HepG2 (cell line): Measurements from ENCODE around the gene C2CD3. TPM values are rescaled to one million over a fixed set of nuclear protein-coding genes. Genes with fewer than 3 reads are reported as not detected.

Experiments
- ARHGAP35 ChIP-seq: sonication (generic); formaldehyde crosslinking; IDR thresholded peaks from 2 replicates; pipeline ENCODE4 v1.9.0; 2022; ENCODE audit warnings: mild to moderate bottlenecking, inconsistent platforms, moderate library complexity, missing genetic modification reagents, borderline replicate concordance
- BORCS8-MEF2B ChIP-seq: sonication (generic); formaldehyde crosslinking; IDR thresholded peaks from 2 replicates; pipeline ENCODE4 v1.8.0; 2022; ENCODE audit warnings: mild to moderate bottlenecking, missing genetic modification reagents
- ERF ChIP-seq: IDR thresholded peaks from 2 replicates; pipeline ENCODE4 v1.6.1; 2018; ENCODE audit warnings: missing biosample characterization, missing genetic modification reagents
- HMGA1 ChIP-seq: sonication (generic); formaldehyde crosslinking; conservative IDR thresholded peaks from 2 replicates; pipeline ENCODE4 v1.4.0; 2020; ENCODE audit warnings: missing genetic modification reagents
- KAT7 ChIP-seq: IDR thresholded peaks from 2 replicates; pipeline ENCODE4 v1.6.1; 2018; ENCODE audit warnings: borderline replicate concordance, missing compliant biosample characterization
- KMT2A ChIP-seq: sonication (generic); formaldehyde crosslinking; IDR thresholded peaks from 2 replicates; pipeline ENCODE4 v1.4.0; 2020; ENCODE audit warnings: missing genetic modification reagents
- MYNN ChIP-seq: sonication (generic); formaldehyde crosslinking; IDR thresholded peaks from 2 replicates; pipeline ENCODE4 v1.4.0; 2020; ENCODE audit warnings: mild to moderate bottlenecking, low read depth, missing genetic modification reagents
- ONECUT2 ChIP-seq: sonication (generic); formaldehyde crosslinking; IDR thresholded peaks from 2 replicates; pipeline ENCODE4 v1.4.0; 2020; ENCODE audit warnings: missing genetic modification reagents
- PCBP2 ChIP-seq: fragments of 200-400 bp; formaldehyde crosslinking; optimal IDR thresholded peaks from 2 replicates; pipeline ENCODE3; 2018; ENCODE audit warnings: low read length, low read depth; ENCODE audit not compliant: poor library complexity, severe bottlenecking
- PHB2 ChIP-seq: fragments of 450-650 bp; IDR thresholded peaks from 2 replicates; pipeline ENCODE4 v1.6.1; 2018; ENCODE audit not compliant: partially characterized antibody
- PRDM10 ChIP-seq: sonication (generic); formaldehyde crosslinking; IDR thresholded peaks from 2 replicates; pipeline ENCODE4 v1.4.0; 2020; ENCODE audit warnings: low read depth, missing genetic modification reagents
- RFXAP ChIP-seq: sonication (generic); formaldehyde crosslinking; IDR thresholded peaks from 2 replicates; pipeline ENCODE4 v1.4.0; 2020; ENCODE audit warnings: missing genetic modification reagents, borderline replicate concordance
- SALL1 ChIP-seq: sonication (generic); formaldehyde crosslinking; IDR thresholded peaks from 2 replicates; pipeline ENCODE4 v1.8.0; 2022; ENCODE audit warnings: mild to moderate bottlenecking, missing genetic modification reagents
- SOX6 ChIP-seq, 2 experiments: fragments of 450-650 bp in 1 of 2; sonication (generic) in 1 of 2; formaldehyde crosslinking in 1 of 2; IDR thresholded peaks; 2 replicates each; pipeline versions ENCODE4 v1.4.0 to v1.6.1; 2017 to 2020; ENCODE audit warnings: antibody characterized with exemption in 1 of 2, mild to moderate bottlenecking in 1 of 2, missing genetic modification reagents in 1 of 2
- ZNF121 ChIP-seq: sonication (generic); formaldehyde crosslinking; IDR thresholded peaks from 2 replicates; pipeline ENCODE4 v1.5.0; 2020; ENCODE audit warnings: mild to moderate bottlenecking, missing genetic modification reagents
- ZNF335 ChIP-seq: sonication (generic); formaldehyde crosslinking; IDR thresholded peaks from 2 replicates; pipeline ENCODE4 v1.4.0; 2020; ENCODE audit warnings: missing genetic modification reagents
- ZNF530 ChIP-seq: sonication (generic); formaldehyde crosslinking; IDR thresholded peaks from 2 replicates; pipeline ENCODE4 v1.5.0; 2020; ENCODE audit warnings: low read depth, mild to moderate bottlenecking, missing genetic modification reagents
- ZNF605 ChIP-seq: sonication (generic); formaldehyde crosslinking; IDR thresholded peaks from 2 replicates; pipeline ENCODE4 v1.8.0; 2022; ENCODE audit warnings: mild to moderate bottlenecking, missing genetic modification reagents
- ZNF737 ChIP-seq: sonication (generic); formaldehyde crosslinking; IDR thresholded peaks from 2 replicates; pipeline ENCODE4 v1.5.0; 2020; ENCODE audit warnings: missing genetic modification reagents, mild to moderate bottlenecking, borderline replicate concordance
- polyA plus RNA-seq, 8 experiments: library from polyadenylated mRNA; depleted of rRNA in 3 of 8; stranded (reverse) in 7 of 8; unstranded in 1 of 8; fragments of >200 nt; fragmentation: Illumina TruSeq in 4 of 8; extraction: Trizol in 4 of 8; gene quantifications; 2 replicates each; pipeline versions ENCODE4 v1.2.1 to v1.2.3, GENCODE V29; 2011 to 2016; ENCODE audit warnings: low read depth in 4 of 8, missing spikeins in 1 of 8, mixed read lengths in 1 of 8; ENCODE audit not compliant: insufficient read depth in 1 of 8
- total RNA-seq, 5 experiments: library from RNA; depleted of rRNA; stranded (reverse); fragments of >200 nt; fragmentation: Illumina TruSeq; extraction: Trizol; gene quantifications; 2 replicates each; pipeline ENCODE4 v1.2.3, GENCODE V29; 2016; ENCODE audit warnings: low read depth in 1 of 5
- TF ChIP-seq, protein P1 (sequence below): sonication (generic); IDR thresholded peaks from 2 replicates; pipeline ENCODE4 v1.6.1; 2016; ENCODE audit warnings: low read depth, borderline replicate concordance
- TF ChIP-seq, protein P2 (sequence below): sonication (generic); formaldehyde crosslinking; IDR thresholded peaks from 2 replicates; pipeline ENCODE4 v1.8.0; 2022; ENCODE audit warnings: missing genetic modification reagents, mild to moderate bottlenecking, borderline replicate concordance
- TF ChIP-seq, protein P3 (sequence below): IDR thresholded peaks from 2 replicates; pipeline ENCODE4 v1.6.1; 2016; ENCODE audit warnings: mild to moderate bottlenecking

Gene C2CD3
- total and polyA plus RNA-seq, 2 of the 13 experiments (the other 11 are each of a cell fraction or from before 2014, with no cell fraction given): 5.5 to 6.4 TPM

- TF ChIP-seq, protein P1, sequence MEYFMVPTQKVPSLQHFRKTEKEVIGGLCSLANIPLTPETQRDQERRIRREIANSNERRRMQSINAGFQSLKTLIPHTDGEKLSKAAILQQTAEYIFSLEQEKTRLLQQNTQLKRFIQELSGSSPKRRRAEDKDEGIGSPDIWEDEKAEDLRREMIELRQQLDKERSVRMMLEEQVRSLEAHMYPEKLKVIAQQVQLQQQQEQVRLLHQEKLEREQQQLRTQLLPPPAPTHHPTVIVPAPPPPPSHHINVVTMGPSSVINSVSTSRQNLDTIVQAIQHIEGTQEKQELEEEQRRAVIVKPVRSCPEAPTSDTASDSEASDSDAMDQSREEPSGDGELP: peak; percentile 65; the same call in 1 of the 2 replicates
- TF ChIP-seq, protein P2, sequence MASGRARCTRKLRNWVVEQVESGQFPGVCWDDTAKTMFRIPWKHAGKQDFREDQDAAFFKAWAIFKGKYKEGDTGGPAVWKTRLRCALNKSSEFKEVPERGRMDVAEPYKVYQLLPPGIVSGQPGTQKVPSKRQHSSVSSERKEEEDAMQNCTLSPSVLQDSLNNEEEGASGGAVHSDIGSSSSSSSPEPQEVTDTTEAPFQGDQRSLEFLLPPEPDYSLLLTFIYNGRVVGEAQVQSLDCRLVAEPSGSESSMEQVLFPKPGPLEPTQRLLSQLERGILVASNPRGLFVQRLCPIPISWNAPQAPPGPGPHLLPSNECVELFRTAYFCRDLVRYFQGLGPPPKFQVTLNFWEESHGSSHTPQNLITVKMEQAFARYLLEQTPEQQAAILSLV (CRISPR knock-in tag): peak; percentile 79; the same call in 1 of the 2 replicates
- TF ChIP-seq KMT2A: peak; percentile 70; the same call in 1 of the 2 replicates
- TF ChIP-seq RFXAP (CRISPR knock-in tag): peak; percentile 99
- TF ChIP-seq ZNF121 (CRISPR knock-in tag): peak; percentile 60; the same call in 1 of the 2 replicates
- TF ChIP-seq, protein P3, sequence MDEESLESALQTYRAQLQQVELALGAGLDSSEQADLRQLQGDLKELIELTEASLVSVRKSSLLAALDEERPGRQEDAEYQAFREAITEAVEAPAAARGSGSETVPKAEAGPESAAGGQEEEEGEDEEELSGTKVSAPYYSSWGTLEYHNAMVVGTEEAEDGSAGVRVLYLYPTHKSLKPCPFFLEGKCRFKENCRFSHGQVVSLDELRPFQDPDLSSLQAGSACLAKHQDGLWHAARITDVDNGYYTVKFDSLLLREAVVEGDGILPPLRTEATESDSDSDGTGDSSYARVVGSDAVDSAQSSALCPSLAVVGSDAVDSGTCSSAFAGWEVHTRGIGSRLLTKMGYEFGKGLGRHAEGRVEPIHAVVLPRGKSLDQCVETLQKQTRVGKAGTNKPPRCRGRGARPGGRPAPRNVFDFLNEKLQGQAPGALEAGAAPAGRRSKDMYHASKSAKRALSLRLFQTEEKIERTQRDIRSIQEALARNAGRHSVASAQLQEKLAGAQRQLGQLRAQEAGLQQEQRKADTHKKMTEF (CRISPR knock-in tag): peak; percentile 86
- TF ChIP-seq PCBP2: no peak
- no peak for TF ChIP-seq KAT7 (CRISPR knock-in tag)
- peak; percentile 95 for TF ChIP-seq BORCS8-MEF2B
- peak; percentile 83; the same call in 1 of the 2 replicates for TF ChIP-seq ERF (CRISPR knock-in tag)
- peak; percentile 63; the same call in 1 of the 2 replicates for TF ChIP-seq ARHGAP35 (CRISPR knock-in tag)
- TF ChIP-seq PHB2: no peak
- TF ChIP-seq ONECUT2: peak; percentile 68; the same call in 1 of the 2 replicates
- 0 out of 2 replicates have a peak, but pooled peaks have one; percentile 36 for TF ChIP-seq ZNF737
- TF ChIP-seq MYNN (CRISPR knock-in tag): peak; percentile 49; the same call in 1 of the 2 replicates
- TF ChIP-seq HMGA1 (CRISPR knock-in tag): no peak
- no peak; the same call in none of the 2 replicates for TF ChIP-seq ZNF335 (CRISPR knock-in tag)
- TF ChIP-seq PRDM10: 0 out of 2 replicates have a peak, but pooled peaks have one; percentile 27
- TF ChIP-seq SALL1: peak; percentile 91
- TF ChIP-seq ZNF605 (CRISPR knock-in tag): peak; percentile 94
- no peak for TF ChIP-seq SOX6 (IDR thresholded peaks at IDR 0.05)
- TF ChIP-seq SOX6 (CRISPR knock-in tag; IDR thresholded peaks at IDR 0.05): peak; percentile 77
- TF ChIP-seq ZNF530 (CRISPR knock-in tag): no peak
Measured at GRCh38 chr11:73982990-73983740, 187.6 kb downstream of the C2CD3 start (continued).
